PC-9 (cell line): ENCODE measurements around the gene ACP3. TPM values are rescaled to one million over a fixed set of nuclear protein-coding genes. Genes with fewer than 3 reads are reported as not detected.
"Not testable (repeated sequence)": the region's sequence is repeated elsewhere in the genome, so short reads cannot be mapped to it uniquely, and the experiment has no call there.

Experiments
- BruUV-seq: library from RNA; stranded (reverse); fragments of 400-500 nt; replicated peaks from 2 replicates; lab custom pipeline; 2021; lab: Mats Ljungman, UMichigan
- CTCF ChIA-PET: fragments of 300-600 bp; sonication (Branson Sonifier 250); formaldehyde crosslinking; loops from one replicate; lab custom pipeline; 2022; ENCODE audit warnings: antibody characterized with exemption; lab: Charles Lee
- POLR2A ChIA-PET: fragments of 300-600 bp; sonication (Branson Sonifier 250); formaldehyde crosslinking; loops from one replicate; lab custom pipeline; 2022; ENCODE audit warnings: antibody characterized with exemption; ENCODE audit not compliant: unreplicated experiment; lab: Charles Lee
- DNase-seq, 2 experiments: peaks; one replicate each; pipeline versions ENCODE4 v3.0.0 to v3.0.0-alpha.2; 2015 to 2022; ENCODE audit warnings: mixed read lengths in 1 of 2
- H2AFZ ChIP-seq: fragments of 200-600 bp; sonication (generic); 2 replicates; pipeline ENCODE4 v1.8.1; 2017; ENCODE audit warnings: antibody characterized with exemption
- H3F3A ChIP-seq: fragments of 200-600 bp; sonication (generic); 2 replicates; pipeline ENCODE4 v1.8.1; 2017; ENCODE audit warnings: antibody characterized with exemption, mild to moderate bottlenecking, low read depth; ENCODE audit not compliant: insufficient read depth
- H3K27ac ChIP-seq: fragments of 200-600 bp; sonication (generic); 2 replicates; pipeline ENCODE4 v1.6.1; 2016; ENCODE audit warnings: mixed run types
- H3K27me3 ChIP-seq: fragments of 200-600 bp; sonication (generic); 2 replicates; pipeline ENCODE4 v1.6.1; 2016; ENCODE audit warnings: low read depth, mixed run types; ENCODE audit not compliant: insufficient read depth
- H3K36me3 ChIP-seq: fragments of 200-600 bp; sonication (generic); 2 replicates; pipeline ENCODE4 v1.6.1; 2016; ENCODE audit warnings: low read depth, mixed run types
- H3K4me1 ChIP-seq: fragments of 200-600 bp; sonication (generic); replicated peaks from 2 replicates; pipeline ENCODE4 v1.6.1; 2016; ENCODE audit warnings: mixed run types; ENCODE audit not compliant: insufficient read depth
- H3K4me2 ChIP-seq: fragments of 200-600 bp; sonication (generic); 2 replicates; pipeline ENCODE4 v1.6.1; 2017; ENCODE audit warnings: mixed run types
- H3K4me3 ChIP-seq: fragments of 200-600 bp; sonication (generic); 2 replicates; pipeline ENCODE4 v1.6.1; 2016; ENCODE audit warnings: mixed run types
- H3K79me2 ChIP-seq: fragments of 200-600 bp; sonication (generic); 2 replicates; pipeline ENCODE4 v1.6.1; 2017; ENCODE audit warnings: low read depth, mixed run types
- H3K9me2 ChIP-seq: fragments of 200-600 bp; sonication (generic); 2 replicates; pipeline ENCODE4 v1.8.1; 2017; ENCODE audit warnings: mild to moderate bottlenecking; ENCODE audit not compliant: insufficient read depth
- H3K9me3 ChIP-seq: fragments of 200-600 bp; sonication (generic); 2 replicates; pipeline ENCODE4 v1.8.1; 2016; ENCODE audit warnings: low read depth; ENCODE audit not compliant: insufficient read depth
- H4K20me1 ChIP-seq: fragments of 200-600 bp; sonication (generic); 2 replicates; pipeline ENCODE4 v1.8.1; 2017; ENCODE audit not compliant: insufficient read depth
- CTCF ChIP-seq: fragments of 200-600 bp; sonication (generic); conservative IDR thresholded peaks from 2 replicates; pipeline ENCODE4 v1.6.1; 2017; ENCODE audit warnings: mixed run types, antibody characterized with exemption, mild to moderate bottlenecking, moderate library complexity
- intact Hi-C: fragments of 100-400 bp; cut with micrococcal nuclease; formaldehyde crosslinking; loops from one replicate; pipeline ENCODE4 v1.10.0; 2022; ENCODE audit not compliant: unreplicated experiment
- total RNA-seq: library from RNA; stranded (reverse); gene quantifications from 2 replicates; pipeline ENCODE4 v1.2.3, GENCODE V29; 2021

The ACP3 gene
- total RNA-seq, 1 experiment from 2014 or later: 3.5 TPM

- POLR2A ChIA-PET: interaction anchor here (0.9 kb wide), 1 partner anchor 38 kb away, joined by 7 read pairs; no protein-coding TSS in a partner anchor
- Histone ChIP-seq H2AFZ (no peak overlapping the region), H3K9me3 (no peaks in the 10 kb centered on the region; the same call in 1 of the 2 replicates), H3K4me1 (no peaks in the 10 kb centered on the region), H3K4me3 (no peak overlapping the region), H3K27ac (no peak overlapping the region), H3K27me3 (no peaks in the 10 kb centered on the region), H3K36me3 (no peaks in the 10 kb centered on the region), H3K4me2 (no peak overlapping the region), H3K79me2 (no peaks in the 10 kb centered on the region), H3K9me2 (no peaks in the 10 kb centered on the region), H4K20me1 (no peaks in the 10 kb centered on the region), H3F3A (no peaks in the 10 kb centered on the region)
- TF ChIP-seq CTCF: no peak
- intact Hi-C loops: no loop called here
- CTCF ChIA-PET: no interaction called here
- no peak for DNase-seq
- no TSS peak for BruUV-seq
Measured at GRCh38 chr3:132294906-132295305, 22.3 kb upstream of the ACP3 start.

GRCh38 chr3:132303336-132304201 is 13.6 kb upstream of the ACP3 start:
- DNase-seq, H3K9me2 ChIP-seq, H3K27ac ChIP-seq, CTCF ChIA-PET, H3K9me3 ChIP-seq, H3K36me3 ChIP-seq, H3K4me1 ChIP-seq, H3K4me3 ChIP-seq, H3K27me3 ChIP-seq, H3K4me2 ChIP-seq, H4K20me1 ChIP-seq, intact Hi-C loops, POLR2A ChIA-PET, H3K79me2 ChIP-seq, H2AFZ ChIP-seq, BruUV-seq, H3F3A ChIP-seq: not testable (repeated sequence)

GRCh38 chr3:132304351-132304750 is 12.9 kb upstream of the ACP3 start:
- H2AFZ ChIP-seq, H3K9me2 ChIP-seq, H3K9me3 ChIP-seq, H3K4me3 ChIP-seq, H4K20me1 ChIP-seq, H3K4me1 ChIP-seq, POLR2A ChIA-PET, H3K27ac ChIP-seq, H3F3A ChIP-seq, intact Hi-C loops, H3K36me3 ChIP-seq, BruUV-seq, H3K4me2 ChIP-seq, CTCF ChIA-PET, H3K79me2 ChIP-seq, DNase-seq, H3K27me3 ChIP-seq: not testable (repeated sequence)

- BruUV-seq, DNase-seq, H3K27ac ChIP-seq, H3K27me3 ChIP-seq, H3K79me2 ChIP-seq, intact Hi-C loops, H3K4me1 ChIP-seq, H3F3A ChIP-seq, H3K36me3 ChIP-seq, H3K9me2 ChIP-seq, H2AFZ ChIP-seq, H4K20me1 ChIP-seq, CTCF ChIA-PET, POLR2A ChIA-PET, H3K9me3 ChIP-seq, H3K4me2 ChIP-seq, H3K4me3 ChIP-seq: not testable (repeated sequence)
Measured at GRCh38 chr3:132310057-132310456, 7.2 kb upstream of the ACP3 start.
